HAP-1 (cell line): Measurements from ENCODE around the gene CDH10.

Experiments
- DNase-seq, 2 experiments: peaks; one replicate each; pipeline ENCODE4 v3.0.0-alpha.2; 2016 to 2020; ENCODE audit warnings: low spot score in 2 of 2
- H3K27me3 ChIP-seq: fragments of 250-450 bp; sonication (Bioruptor Pico); 2 replicates; pipeline ENCODE4 v1.5.1; 2020; ENCODE audit warnings: low read depth, mild to moderate bottlenecking, moderate library complexity
- H3K36me3 ChIP-seq: fragments of 250-450 bp; sonication (Bioruptor Pico); replicated peaks from 2 replicates; pipeline ENCODE4 v1.5.1; 2020; ENCODE audit warnings: mild to moderate bottlenecking
- H3K4me1 ChIP-seq: fragments of 250-450 bp; sonication (Bioruptor Pico); 2 replicates; pipeline ENCODE4 v1.5.1; 2020; ENCODE audit warnings: mild to moderate bottlenecking
- H3K4me3 ChIP-seq: fragments of 250-450 bp; sonication (Bioruptor Pico); 2 replicates; pipeline ENCODE4 v1.5.1; 2020; ENCODE audit warnings: mild to moderate bottlenecking, moderate library complexity
- H3K9me3 ChIP-seq: fragments of 250-450 bp; sonication (Bioruptor Pico); 2 replicates; pipeline ENCODE4 v1.5.1; 2020; ENCODE audit warnings: mild to moderate bottlenecking, moderate library complexity
- in situ Hi-C: fragments of 300-500 bp; cut with MboI; formaldehyde crosslinking; loops from 3 replicates; pipeline ENCODE4 v1.14.3; 2020; ENCODE audit warnings: low sequenced_read_pairs, inconsistent platforms, mixed read lengths

The CDH10 gene

DNA sequence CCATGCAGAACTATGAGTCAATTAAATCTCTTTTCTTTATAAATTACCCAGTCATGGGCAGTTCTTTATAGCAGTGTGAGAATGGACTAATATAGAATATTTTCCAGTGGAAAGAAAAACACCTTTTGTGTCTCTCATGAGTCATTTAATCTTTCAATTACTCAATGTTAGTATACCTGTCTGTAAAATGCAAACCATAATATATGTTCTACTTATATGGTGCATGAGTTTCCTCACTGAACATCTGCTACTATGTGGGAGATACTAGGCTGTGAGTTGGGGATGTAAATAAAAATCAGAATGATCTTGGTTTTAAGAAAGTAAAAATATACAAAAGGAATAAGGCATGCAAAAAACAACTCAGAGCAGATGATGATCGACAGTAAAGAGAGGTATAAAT is 15.0 kb downstream of the CDH10 start:
- Histone ChIP-seq H3K4me1 (peaks cover 22% of the 10 kb centered on the region), H3K4me3 (no peak overlapping the region), H3K27me3 (no peaks in the 10 kb centered on the region), H3K9me3 (no peaks in the 10 kb centered on the region), H3K36me3 (no peaks in the 10 kb centered on the region)
- no peak for DNase-seq
- in situ Hi-C loops = no loop called here

DNA sequence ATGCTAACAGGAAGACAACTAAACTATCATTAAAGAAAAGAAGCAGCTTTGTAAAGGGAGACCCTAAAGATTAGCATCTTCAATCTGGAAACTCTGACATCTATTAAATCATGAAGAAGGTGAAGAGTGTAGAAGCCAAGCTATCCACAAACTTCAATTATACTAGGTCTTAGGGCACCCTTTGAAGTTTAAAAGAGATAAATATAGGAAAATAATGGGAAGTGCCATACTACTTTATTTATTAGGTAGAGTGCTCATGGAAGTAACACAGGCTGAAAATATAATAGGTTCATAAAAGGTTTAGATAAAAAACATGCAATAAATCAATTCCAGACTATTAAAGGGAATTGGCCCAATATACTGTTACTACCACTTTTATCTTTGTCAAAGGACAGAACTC is 19.9 kb downstream of the CDH10 start:
- no peaks in the 10 kb centered on the region for H3K27me3 ChIP-seq
- DNase-seq = no peak
- H3K36me3 ChIP-seq = no peaks in the 10 kb centered on the region
- no peak overlapping the region for H3K4me3 ChIP-seq
- H3K9me3 ChIP-seq = no peaks in the 10 kb centered on the region
- in situ Hi-C loops = no loop called here
- peaks cover 25% of the 10 kb centered on the region for H3K4me1 ChIP-seq

DNA sequence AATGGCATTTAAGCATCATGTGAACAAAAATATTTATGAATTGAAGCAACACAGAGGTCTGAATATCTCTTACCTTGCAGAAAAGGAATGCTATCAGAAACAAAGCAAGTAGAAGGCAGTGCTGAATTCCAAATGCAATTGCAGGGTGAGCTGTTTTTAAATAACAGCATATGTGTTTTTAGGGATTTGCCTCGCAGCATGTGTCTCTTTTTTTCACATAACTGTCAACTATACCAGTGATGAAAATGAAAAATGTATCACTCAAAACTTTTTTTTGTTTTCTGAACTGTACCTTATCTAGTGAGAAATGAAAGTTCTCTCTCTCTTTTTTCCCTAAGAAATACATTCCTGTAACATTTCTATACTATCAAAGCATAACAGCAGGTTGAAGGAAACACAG is 21.2 kb downstream of the CDH10 start:
- Histone ChIP-seq H3K27me3 (no peaks in the 10 kb centered on the region), H3K36me3 (no peaks in the 10 kb centered on the region), H3K9me3 (no peaks in the 10 kb centered on the region), H3K4me1 (peaks cover 25% of the 10 kb centered on the region), H3K4me3 (no peak overlapping the region)
- in situ Hi-C loops = no loop called here
- no peak for DNase-seq

- in situ Hi-C loops = no loop called here
- no peak for DNase-seq
- peaks cover 23% of the 10 kb centered on the region for H3K4me1 ChIP-seq
- H3K27me3 ChIP-seq = no peaks in the 10 kb centered on the region
- H3K4me3 ChIP-seq = no peak overlapping the region
- no peaks in the 10 kb centered on the region for H3K36me3 ChIP-seq
- no peaks in the 10 kb centered on the region for H3K9me3 ChIP-seq
Measured at GRCh38 chr5:24623031-24623430, 21.7 kb downstream of the CDH10 start.

DNA sequence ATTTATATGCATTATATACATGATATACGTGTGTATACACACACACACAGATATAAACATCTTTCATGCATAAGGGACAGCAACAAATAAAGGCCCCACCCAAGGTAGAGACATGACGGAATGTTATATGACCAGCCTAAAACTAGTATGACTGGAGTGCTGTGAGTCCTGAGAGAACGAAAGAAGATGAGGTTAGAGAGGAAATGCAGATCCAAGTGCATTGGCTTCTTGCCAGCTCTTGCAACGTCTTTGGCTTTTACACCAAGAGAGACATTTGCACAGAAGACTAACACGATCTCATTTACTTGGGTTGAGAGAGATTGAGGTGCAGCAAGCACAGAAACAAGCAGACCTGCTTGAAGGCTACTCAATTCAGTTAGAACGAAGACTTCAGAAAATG is 23.0 kb downstream of the CDH10 start:
- in situ Hi-C loops = no loop called here
- Histone ChIP-seq H3K4me1 (peaks cover 23% of the 10 kb centered on the region), H3K4me3 (no peak overlapping the region), H3K27me3 (no peaks in the 10 kb centered on the region), H3K36me3 (no peaks in the 10 kb centered on the region), H3K9me3 (no peaks in the 10 kb centered on the region)
- peak in 1 of 2 experiments; percentile 45 for DNase-seq

DNA sequence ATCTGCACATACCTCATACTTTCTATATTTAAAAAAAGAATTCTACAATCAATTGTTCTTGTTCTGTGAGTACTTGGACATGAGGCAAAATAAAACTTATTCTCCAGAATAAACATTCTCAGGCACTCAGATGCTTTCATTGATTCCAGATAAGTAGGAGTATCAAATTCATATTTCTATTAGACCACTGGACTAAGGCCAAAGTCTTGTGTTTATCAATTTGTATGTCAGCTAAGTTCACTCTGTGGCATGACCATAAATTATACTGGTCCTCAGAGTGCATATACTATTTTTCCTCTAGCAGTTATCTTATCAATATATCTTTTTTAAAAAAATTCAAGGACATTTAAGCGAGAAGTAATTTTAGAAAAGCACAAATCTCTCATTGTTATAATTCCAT is 28.2 kb downstream of the CDH10 start:
- in situ Hi-C loops = no loop called here
- Histone ChIP-seq H3K27me3 (no peaks in the 10 kb centered on the region), H3K4me3 (no peak overlapping the region), H3K4me1 (no peaks in the 10 kb centered on the region; the same call in 1 of the 2 replicates), H3K36me3 (no peaks in the 10 kb centered on the region), H3K9me3 (no peaks in the 10 kb centered on the region)
- no peak for DNase-seq

DNA sequence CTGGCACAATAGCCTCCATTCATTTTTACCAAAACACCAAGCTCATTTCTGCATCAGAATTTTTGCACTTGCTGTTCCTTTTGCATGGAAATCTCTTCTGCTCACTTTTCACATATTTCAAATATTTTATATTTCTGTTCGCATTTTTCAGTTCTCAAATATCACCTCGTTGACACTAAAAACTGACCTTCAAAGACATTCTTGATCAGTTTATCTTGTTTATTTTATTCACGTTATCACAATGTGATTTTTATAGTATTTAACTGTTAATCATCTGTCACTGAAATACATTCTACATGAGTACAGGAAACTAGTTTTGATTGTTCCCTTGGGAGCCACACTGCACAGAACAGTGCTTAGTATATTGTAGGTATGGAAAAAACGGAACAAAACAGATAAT is 29.6 kb downstream of the CDH10 start:
- Histone ChIP-seq H3K27me3 (no peaks in the 10 kb centered on the region), H3K4me3 (no peak overlapping the region)
- in situ Hi-C loops = no loop called here

GRCh38 chr5:24609706-24610105 is 35.1 kb downstream of the CDH10 start:
- Histone ChIP-seq H3K9me3 (no peaks in the 10 kb centered on the region), H3K4me3 (no peak overlapping the region), H3K36me3 (no peaks in the 10 kb centered on the region), H3K27me3 (no peaks in the 10 kb centered on the region), H3K4me1 (no peaks in the 10 kb centered on the region)
- DNase-seq = no peak
- in situ Hi-C loops = no loop called here

More for the DNA sequence above, 29.6 kb downstream of the CDH10 start:
- no peak for DNase-seq
- Histone ChIP-seq H3K36me3 (no peaks in the 10 kb centered on the region), H3K4me1 (no peaks in the 10 kb centered on the region; the same call in 1 of the 2 replicates), H3K9me3 (no peaks in the 10 kb centered on the region)

DNA sequence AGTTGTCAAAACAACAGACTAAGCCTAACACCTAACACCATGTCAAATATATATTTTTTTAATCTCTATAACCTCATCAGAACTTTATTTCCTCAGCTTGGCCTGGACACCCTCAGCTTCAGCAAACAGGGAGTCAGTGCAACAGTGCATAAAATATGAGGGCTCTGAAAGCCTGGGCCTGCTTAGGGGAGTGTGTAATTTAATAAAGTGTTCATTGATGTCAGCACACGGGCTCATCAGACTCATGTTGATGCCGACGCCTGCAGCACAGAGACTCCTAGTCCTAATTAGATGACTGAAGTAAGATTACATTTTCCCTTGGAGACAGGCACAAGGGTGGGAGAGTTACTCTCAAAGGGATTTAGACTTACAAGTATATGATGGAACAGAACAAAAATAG is 37.8 kb downstream of the CDH10 start:
- no peak for DNase-seq
- in situ Hi-C loops = no loop called here
- no peaks in the 10 kb centered on the region for H3K4me1 ChIP-seq
- H3K27me3 ChIP-seq = no peaks in the 10 kb centered on the region
- no peaks in the 10 kb centered on the region for H3K9me3 ChIP-seq
- no peaks in the 10 kb centered on the region for H3K36me3 ChIP-seq
- H3K4me3 ChIP-seq = no peak overlapping the region

- DNase-seq = no peak
- in situ Hi-C loops = no loop called here
- Histone ChIP-seq H3K9me3 (no peaks in the 10 kb centered on the region), H3K36me3 (no peaks in the 10 kb centered on the region), H3K4me1 (peaks cover 4% of the 10 kb centered on the region), H3K4me3 (no peak overlapping the region), H3K27me3 (no peaks in the 10 kb centered on the region)
Measured at GRCh38 chr5:24602188-24602587, 42.6 kb downstream of the CDH10 start.

DNA sequence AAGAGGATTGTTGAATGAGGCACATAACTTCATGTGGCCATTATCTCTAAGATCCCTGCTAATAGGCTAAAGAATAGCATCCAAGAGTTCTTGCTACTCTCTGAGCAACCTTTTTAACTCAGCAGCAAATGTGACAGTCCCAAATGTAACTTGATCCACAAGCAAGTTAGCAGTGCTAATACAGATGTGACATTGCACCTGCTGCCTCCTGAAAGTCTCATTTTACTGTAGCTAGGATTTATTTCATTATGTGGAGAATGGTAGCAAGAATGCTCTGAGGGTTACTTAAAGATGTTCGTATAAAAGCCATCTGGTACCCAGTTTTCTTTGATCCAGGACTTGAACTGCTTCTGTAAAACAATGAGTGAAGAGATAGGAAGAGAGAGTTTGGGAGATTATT is 45.8 kb downstream of the CDH10 start:
- peaks cover 4% of the 10 kb centered on the region for H3K4me1 ChIP-seq
- H3K27me3 ChIP-seq = no peaks in the 10 kb centered on the region
- H3K9me3 ChIP-seq = no peaks in the 10 kb centered on the region
- DNase-seq = no peak
- H3K4me3 ChIP-seq = no peak overlapping the region
- no peaks in the 10 kb centered on the region for H3K36me3 ChIP-seq
- in situ Hi-C loops = no loop called here

DNA sequence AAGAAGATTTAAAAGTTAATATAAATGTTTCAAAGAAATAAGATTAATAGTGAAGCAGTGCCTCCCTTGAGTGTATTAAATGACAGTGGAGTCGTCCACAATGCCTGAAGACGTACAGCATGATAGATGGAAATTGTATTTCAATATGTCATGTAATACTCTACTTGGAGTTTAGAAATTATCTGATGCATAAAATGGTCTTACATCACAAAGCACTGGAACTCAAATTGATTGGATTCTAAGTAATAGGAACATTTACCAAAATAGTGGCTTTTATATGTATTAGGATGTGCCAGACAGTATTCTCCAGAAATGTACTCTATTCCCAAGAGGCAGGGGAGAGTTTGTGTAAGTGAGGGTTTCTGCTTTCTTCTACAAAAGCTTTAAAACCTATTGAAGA is 49.4 kb downstream of the CDH10 start:
- in situ Hi-C loops = no loop called here
- H3K36me3 ChIP-seq = no peaks in the 10 kb centered on the region
- no peak overlapping the region for H3K4me3 ChIP-seq
- H3K4me1 ChIP-seq = peaks cover under 1% of the 10 kb centered on the region; the same call in 1 of the 2 replicates
- H3K27me3 ChIP-seq = no peaks in the 10 kb centered on the region
- DNase-seq = no peak
- no peaks in the 10 kb centered on the region for H3K9me3 ChIP-seq

- Histone ChIP-seq H3K9me3 (no peaks in the 10 kb centered on the region), H3K27me3 (no peaks in the 10 kb centered on the region), H3K4me3 (no peak overlapping the region), H3K4me1 (peaks cover 9% of the 10 kb centered on the region), H3K36me3 (no peaks in the 10 kb centered on the region)
- no peak for DNase-seq
- in situ Hi-C loops = no loop called here
Measured at GRCh38 chr5:24591426-24591825, 53.4 kb downstream of the CDH10 start.

- Histone ChIP-seq H3K27me3 (no peaks in the 10 kb centered on the region), H3K36me3 (no peaks in the 10 kb centered on the region), H3K4me1 (peaks cover 9% of the 10 kb centered on the region), H3K9me3 (no peaks in the 10 kb centered on the region), H3K4me3 (no peak overlapping the region)
- DNase-seq = no peak
- in situ Hi-C loops = no loop called here
Measured at GRCh38 chr5:24589566-24589965, 55.2 kb downstream of the CDH10 start.

DNA sequence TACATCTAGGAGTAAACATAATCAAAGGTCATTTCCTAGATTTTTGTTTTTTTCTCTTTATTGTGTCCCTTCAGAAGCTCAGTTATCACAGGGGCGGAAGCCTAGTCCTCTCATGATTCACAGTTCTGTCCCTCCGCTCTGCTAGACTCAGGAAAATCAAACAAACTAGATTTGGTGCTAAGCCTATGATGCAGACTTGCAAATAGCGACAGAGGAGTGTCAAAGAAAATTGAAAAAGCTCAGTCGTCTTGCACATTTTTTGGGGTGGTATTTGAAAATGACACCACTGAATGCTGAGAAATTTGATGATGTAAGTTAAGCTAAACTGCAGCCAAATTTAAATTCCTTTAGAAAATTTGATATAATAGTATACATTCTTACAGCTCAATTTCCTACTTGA is 59.0 kb downstream of the CDH10 start:
- in situ Hi-C loops = no loop called here
- Histone ChIP-seq H3K9me3 (no peaks in the 10 kb centered on the region), H3K4me1 (peaks cover 15% of the 10 kb centered on the region)

More for the DNA sequence above, 59.0 kb downstream of the CDH10 start:
- no peak overlapping the region for H3K4me3 ChIP-seq
- H3K36me3 ChIP-seq = 0 out of 2 replicates have a peak, but pooled peaks cover 4% of the 10 kb centered on the region
- H3K27me3 ChIP-seq = no peaks in the 10 kb centered on the region
- no peak for DNase-seq
